ENCODE results near the gene MAD1L1.

- TF ChIP-seq CTCF (IDR thresholded peaks at IDR 0.05) (no peak), POLR2A (IDR thresholded peaks at IDR 0.05) (no peak), EP300 (IDR thresholded peaks at IDR 0.05) (no peak)
Observed at GRCh38 chr7:2182461-2182860, 50.3 kb downstream of the MAD1L1 start.
